NT2/D1 (cell line): Measurements from ENCODE around the gene ALG12.

ENCODE experiments used
- DNase-seq: peaks from one replicate; pipeline ENCODE4 v3.0.0-alpha.2; 2011; ENCODE audit warnings: low read depth, low spot score
- H3K27me3 ChIP-seq: 2 replicates; pipeline ENCODE4 v1.6.0; 2011; ENCODE audit warnings: mild to moderate bottlenecking; ENCODE audit not compliant: insufficient read length, insufficient read depth
- H3K36me3 ChIP-seq: 2 replicates; pipeline ENCODE4 v1.6.1; 2011; ENCODE audit warnings: mild to moderate bottlenecking, low read length, mixed read lengths; ENCODE audit not compliant: insufficient read depth, insufficient read length
- H3K4me1 ChIP-seq: 2 replicates; pipeline ENCODE4 v1.5.1; 2011; ENCODE audit not compliant: insufficient read depth, insufficient read length
- H3K4me3 ChIP-seq: 2 replicates; pipeline ENCODE4 v1.5.1; 2011; ENCODE audit warnings: low read depth; ENCODE audit not compliant: insufficient read length
- H3K9ac ChIP-seq: 2 replicates; pipeline ENCODE4 v1.6.0; 2011; ENCODE audit warnings: low read depth; ENCODE audit not compliant: insufficient read length
- H3K9me3 ChIP-seq: 2 replicates; pipeline ENCODE4 v1.5.1; 2011; ENCODE audit warnings: mild to moderate bottlenecking, low read length; ENCODE audit not compliant: insufficient read depth
- SUZ12 ChIP-seq: IDR thresholded peaks from 2 replicates; pipeline ENCODE4 v1.6.1; 2011; ENCODE audit not compliant: insufficient read length, insufficient read depth; ENCODE audit errors: extremely low read depth
- YY1 ChIP-seq: IDR thresholded peaks from 2 replicates; pipeline ENCODE4 v1.6.1; 2011; ENCODE audit not compliant: insufficient read length, insufficient read depth
- ZNF274 ChIP-seq: IDR thresholded peaks from 2 replicates; pipeline ENCODE4 v1.6.1; 2011; ENCODE audit warnings: mild to moderate bottlenecking, low read depth, low read length

Gene ALG12

DNA sequence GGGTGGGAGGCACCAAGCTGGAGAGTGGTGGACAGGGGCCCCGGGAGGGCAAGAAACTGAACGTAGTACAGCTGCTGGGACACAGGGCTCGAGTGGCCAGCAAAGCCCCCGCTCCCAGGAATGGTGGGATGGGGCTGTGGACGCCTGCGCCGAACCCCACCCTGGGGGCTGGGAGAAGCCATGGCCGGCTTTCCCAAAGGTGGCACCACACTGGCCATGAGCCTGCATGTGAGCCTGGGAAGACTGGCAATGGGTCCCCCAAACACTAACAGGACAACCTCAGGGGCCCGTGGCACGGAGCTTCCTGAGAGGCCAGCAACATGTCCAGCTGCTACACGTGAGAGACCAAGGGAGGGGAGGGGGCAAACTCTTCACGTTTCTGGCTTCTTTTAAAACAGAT lies 4.0 kb downstream of the ALG12 start:
- TF ChIP-seq YY1 (no peak), SUZ12 (no peak), ZNF274 (no peak)
- no peaks in the 10 kb centered on the region for H3K9me3 ChIP-seq
- H3K4me3 ChIP-seq = no peak overlapping the region
- no peak for DNase-seq
- no peak overlapping the region for H3K9ac ChIP-seq
- peaks cover 10% of the 10 kb centered on the region for H3K4me1 ChIP-seq
- no peaks in the 10 kb centered on the region for H3K27me3 ChIP-seq
- peaks cover 41% of the 10 kb centered on the region for H3K36me3 ChIP-seq

GRCh38 chr22:49913446-49913845 lies 4.8 kb downstream of the ALG12 start:
- Histone ChIP-seq H3K36me3 (peaks cover 45% of the 10 kb centered on the region), H3K27me3 (no peaks in the 10 kb centered on the region), H3K9ac (no peak overlapping the region), H3K4me1 (peaks cover 6% of the 10 kb centered on the region), H3K4me3 (no peak overlapping the region), H3K9me3 (no peaks in the 10 kb centered on the region)
- DNase-seq = no peak
- TF ChIP-seq YY1 = no peak
- TF ChIP-seq SUZ12 = no peak
- no peak for TF ChIP-seq ZNF274

- TF ChIP-seq ZNF274 = no peak
- TF ChIP-seq SUZ12 = no peak
- no peak for TF ChIP-seq YY1
- H3K27me3 ChIP-seq = no peaks in the 10 kb centered on the region
- H3K36me3 ChIP-seq = peaks cover 46% of the 10 kb centered on the region
- H3K4me1 ChIP-seq = peaks cover 6% of the 10 kb centered on the region
- DNase-seq = no peak
- no peak overlapping the region for H3K9ac ChIP-seq
- no peak overlapping the region for H3K4me3 ChIP-seq
- no peaks in the 10 kb centered on the region for H3K9me3 ChIP-seq
Measured at GRCh38 chr22:49913026-49913425, 5.2 kb downstream of the ALG12 start.

DNA sequence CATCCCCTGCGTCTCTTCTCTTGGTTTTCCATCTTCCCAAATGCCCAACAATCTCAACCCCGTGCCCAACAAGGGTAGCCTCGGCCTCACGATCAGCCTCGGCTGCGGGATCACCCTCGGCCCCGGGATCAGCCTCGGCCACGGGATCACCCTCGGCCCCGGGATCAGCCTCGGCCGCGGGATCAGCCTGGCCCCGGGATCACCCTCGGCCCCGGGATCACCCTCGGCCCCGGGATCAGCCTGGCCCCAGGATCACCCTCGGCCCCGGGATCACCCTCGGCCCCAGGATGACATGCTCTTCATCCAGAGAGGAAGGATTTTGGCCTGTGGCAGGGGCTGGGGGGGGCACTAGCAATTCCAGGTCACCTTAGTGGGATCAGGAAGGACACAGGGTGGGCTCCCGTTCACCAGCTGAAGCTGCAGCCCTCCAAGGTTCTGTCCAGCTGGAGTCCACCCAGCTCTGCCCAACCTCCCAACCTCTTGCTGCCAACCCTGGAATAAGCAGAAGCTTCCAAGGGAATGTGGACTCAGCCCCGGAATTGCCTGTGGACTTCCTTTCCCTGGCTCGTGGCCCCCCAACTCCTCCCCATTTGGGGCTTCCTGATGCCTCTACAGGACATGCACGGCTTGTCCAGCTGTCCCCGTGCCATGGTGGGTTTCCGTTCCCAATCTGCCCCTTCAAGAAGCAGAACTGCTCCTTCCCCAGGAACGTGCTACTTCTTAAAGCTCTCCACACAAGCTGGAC lies 6.2 kb downstream of the ALG12 start:
- Histone ChIP-seq H3K36me3 (peaks cover 55% of the 10 kb centered on the region), H3K4me1 (peaks cover 6% of the 10 kb centered on the region), H3K27me3 (no peaks in the 10 kb centered on the region), H3K9me3 (no peaks in the 10 kb centered on the region), H3K4me3 (no peak overlapping the region), H3K9ac (no peak overlapping the region)
- TF ChIP-seq ZNF274 = no peak
- TF ChIP-seq YY1 = no peak
- TF ChIP-seq SUZ12 = no peak
- DNase-seq = no peak

DNA sequence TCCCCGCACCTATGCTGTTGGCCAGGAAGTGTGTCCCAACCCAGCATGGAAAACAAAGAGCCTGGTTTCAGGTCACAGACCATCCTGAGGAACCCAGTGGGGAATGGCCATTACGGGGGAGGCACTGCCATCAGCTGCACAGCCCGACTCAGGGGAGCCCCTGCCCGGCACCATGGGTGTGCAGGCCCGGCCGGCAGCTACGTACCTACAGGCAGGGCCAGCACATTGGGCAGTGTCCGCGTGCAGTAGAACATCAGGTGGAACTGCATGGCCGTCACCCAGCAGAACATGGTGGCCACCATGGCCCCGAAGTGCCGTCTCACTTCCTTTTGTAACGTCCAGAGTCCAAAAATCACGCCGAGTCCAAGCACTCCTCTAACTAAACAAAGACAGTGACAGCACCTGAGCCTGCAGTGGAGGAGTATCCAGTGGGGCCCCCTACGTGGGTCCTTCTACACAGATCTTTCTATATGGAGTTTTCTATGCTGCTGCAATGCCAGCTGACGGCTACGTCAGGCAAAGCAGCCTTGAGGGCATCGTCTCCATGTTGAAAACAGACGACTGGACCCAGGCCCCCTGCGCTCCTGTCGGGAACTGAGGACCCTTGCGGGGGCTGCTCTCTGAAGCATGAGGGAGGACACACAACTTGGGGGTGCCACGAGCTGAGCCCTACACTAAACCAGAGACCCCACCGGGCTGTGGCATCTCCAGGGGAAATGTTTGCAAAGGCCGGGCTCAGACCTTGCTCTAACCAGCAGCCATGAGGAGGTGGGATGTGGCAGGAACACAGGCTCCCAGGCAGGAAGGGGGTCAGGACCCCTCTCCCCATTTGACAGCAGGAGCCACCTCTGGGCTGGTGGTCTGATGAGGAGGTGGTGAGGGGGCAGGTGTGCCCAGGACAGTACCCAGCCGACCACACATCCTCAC lies 7.7 kb downstream of the ALG12 start:
- Histone ChIP-seq H3K4me3 (no peak overlapping the region), H3K9ac (no peak overlapping the region), H3K36me3 (peaks cover 65% of the 10 kb centered on the region), H3K27me3 (no peaks in the 10 kb centered on the region), H3K4me1 (peaks cover 3% of the 10 kb centered on the region), H3K9me3 (no peaks in the 10 kb centered on the region)
- TF ChIP-seq ZNF274 = no peak
- TF ChIP-seq YY1 = no peak
- TF ChIP-seq SUZ12 = no peak
- no peak for DNase-seq

GRCh38 chr22:49909476-49910205 lies 8.6 kb downstream of the ALG12 start:
- Histone ChIP-seq H3K9me3 (no peaks in the 10 kb centered on the region), H3K4me1 (peaks cover 3% of the 10 kb centered on the region), H3K27me3 (no peaks in the 10 kb centered on the region), H3K4me3 (no peak overlapping the region), H3K36me3 (peaks cover 70% of the 10 kb centered on the region), H3K9ac (no peak overlapping the region)
- TF ChIP-seq SUZ12 (no peak), ZNF274 (no peak), YY1 (no peak)
- no peak for DNase-seq
